ENCODE data around the gene ICAM1.

DNA sequence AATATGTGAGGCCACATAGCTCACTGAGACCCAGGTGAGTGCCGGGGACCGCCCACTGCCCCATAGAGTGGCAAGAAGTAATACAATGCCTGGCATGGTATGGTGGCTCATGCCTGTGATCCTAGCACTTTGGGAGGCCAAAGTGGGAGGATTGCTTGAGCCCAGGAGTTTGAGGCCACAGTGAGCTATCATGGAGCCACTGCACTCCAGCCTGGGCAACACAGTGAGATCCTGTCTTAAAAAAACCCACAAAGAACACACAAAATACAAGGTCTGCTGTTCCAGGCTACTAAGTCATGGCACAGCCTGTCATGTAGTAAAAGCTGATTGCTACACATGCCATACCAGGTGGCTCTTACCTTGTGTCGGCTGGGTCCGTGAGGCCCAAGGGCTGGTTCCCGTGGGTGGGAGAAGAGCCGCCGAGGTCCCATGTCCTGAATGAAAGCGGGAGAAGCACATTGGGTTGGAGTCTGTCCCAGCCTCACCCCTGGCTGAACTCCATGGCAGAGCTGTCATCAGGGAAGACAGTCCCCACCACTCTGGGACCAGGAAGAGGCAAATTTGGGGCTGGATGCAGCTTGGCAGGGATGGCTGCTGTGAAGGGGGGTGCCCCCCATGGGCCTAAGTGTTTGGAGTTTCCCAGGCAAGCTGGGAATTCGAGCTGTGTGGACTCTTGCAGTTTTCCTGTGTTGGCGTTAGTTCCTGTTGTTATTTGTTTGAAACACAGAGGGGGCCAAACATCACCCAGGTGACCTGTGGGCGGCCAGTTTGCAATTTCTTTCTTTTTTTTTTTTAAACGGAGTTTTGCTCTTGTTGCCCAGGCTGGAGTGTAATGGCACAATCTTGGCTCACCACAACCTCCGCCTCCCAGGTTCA is 48.1 kb downstream of the ICAM1 start:
- TF ChIP-seq POLR2A (IDR thresholded peaks at IDR 0.05; ENCODE audit: control extremely low read depth in 1 of 2, low read depth in 2 of 2, low read length in 2 of 2): no peak
- TF ChIP-seq JUN (IDR thresholded peaks at IDR 0.05; ENCODE audit: low read depth, low read length): no peak
- TF ChIP-seq, protein P1, sequence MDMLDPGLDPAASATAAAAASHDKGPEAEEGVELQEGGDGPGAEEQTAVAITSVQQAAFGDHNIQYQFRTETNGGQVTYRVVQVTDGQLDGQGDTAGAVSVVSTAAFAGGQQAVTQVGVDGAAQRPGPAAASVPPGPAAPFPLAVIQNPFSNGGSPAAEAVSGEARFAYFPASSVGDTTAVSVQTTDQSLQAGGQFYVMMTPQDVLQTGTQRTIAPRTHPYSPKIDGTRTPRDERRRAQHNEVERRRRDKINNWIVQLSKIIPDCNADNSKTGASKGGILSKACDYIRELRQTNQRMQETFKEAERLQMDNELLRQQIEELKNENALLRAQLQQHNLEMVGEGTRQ (IDR thresholded peaks at IDR 0.05; ENCODE audit: low read length): no peak
- no peak for TF ChIP-seq CHD1 (IDR thresholded peaks at IDR 0.05; ENCODE audit: low read depth, low read length)
- TF ChIP-seq CTCF (IDR thresholded peaks at IDR 0.05; ENCODE audit: control extremely low read depth in 1 of 3, insufficient read depth in 1 of 3, low read depth in 1 of 3, low read length in 3 of 3): no peak
- TF ChIP-seq EP300 (IDR thresholded peaks at IDR 0.05; ENCODE audit: borderline replicate concordance in 1 of 2, low read depth in 2 of 2, low read length in 2 of 2): no peak
- TF ChIP-seq YY1 (IDR thresholded peaks at IDR 0.05; ENCODE audit: low read depth, low read length): no peak

Data from H1 (cell line).